GM23338 (cell line): ENCODE measurements around the gene NDUFB11. TPM values are rescaled to one million over a fixed set of nuclear protein-coding genes. Genes with fewer than 3 reads are reported as not detected.

Source experiments
- ATAC-seq: fragments of 200-7000 bp; cut with Tn5 transposase; 3 replicates; pipeline ENCODE4 v1.9.1; 2020
- DNase-seq: peaks from one replicate; pipeline ENCODE4 v3.0.0-alpha.2; 2015; ENCODE audit warnings: low spot score
- H2AFZ ChIP-seq: fragments of 200-600 bp; sonication (generic); 2 replicates; pipeline ENCODE4 v1.8.0; 2016; ENCODE audit warnings: antibody characterized with exemption, mild to moderate bottlenecking, moderate library complexity
- H3F3A ChIP-seq: fragments of 200-600 bp; sonication (generic); replicated peaks from 2 replicates; pipeline ENCODE4 v1.8.0; 2017; ENCODE audit warnings: antibody characterized with exemption, mixed run types, low read depth
- H3K27ac ChIP-seq: fragments of 200-600 bp; sonication (generic); 2 replicates; pipeline ENCODE4 v1.6.1; 2016; ENCODE audit warnings: low read depth
- H3K27me3 ChIP-seq: fragments of 200-600 bp; sonication (generic); 2 replicates; pipeline ENCODE4 v1.8.0; 2016; ENCODE audit warnings: mild to moderate bottlenecking, mixed run types, moderate library complexity; ENCODE audit not compliant: insufficient read depth
- H3K36me3 ChIP-seq: fragments of 200-600 bp; sonication (generic); 2 replicates; pipeline ENCODE4 v1.8.0; 2016; ENCODE audit warnings: mild to moderate bottlenecking; ENCODE audit not compliant: insufficient read depth
- H3K4me1 ChIP-seq: fragments of 200-600 bp; sonication (generic); 2 replicates; pipeline ENCODE4 v1.8.0; 2016; ENCODE audit warnings: mild to moderate bottlenecking, moderate library complexity; ENCODE audit not compliant: insufficient read depth
- H3K4me2 ChIP-seq: fragments of 200-600 bp; sonication (generic); 2 replicates; pipeline ENCODE4 v1.7.1; 2017; ENCODE audit warnings: mixed run types
- H3K4me3 ChIP-seq: fragments of 200-600 bp; sonication (generic); 2 replicates; pipeline ENCODE4 v1.6.1; 2016; ENCODE audit warnings: mixed run types
- H3K79me2 ChIP-seq: fragments of 200-600 bp; sonication (generic); replicated peaks from 2 replicates; pipeline ENCODE4 v1.8.0; 2017; ENCODE audit warnings: mild to moderate bottlenecking; ENCODE audit not compliant: insufficient read depth
- H3K9me2 ChIP-seq: fragments of 200-600 bp; sonication (generic); 2 replicates; pipeline ENCODE4 v1.8.0; 2017; ENCODE audit not compliant: insufficient read depth
- H4K20me1 ChIP-seq: fragments of 200-600 bp; sonication (generic); replicated peaks from 2 replicates; pipeline ENCODE4 v1.8.0; 2017; ENCODE audit warnings: mild to moderate bottlenecking; ENCODE audit not compliant: insufficient read depth
- H3K27ac Mint-ChIP-seq: 2 replicates; pipeline ENCODE4 v1.8.0; 2020; ENCODE audit warnings: inconsistent platforms, mild to moderate bottlenecking, moderate library complexity, mixed read lengths
- H3K27me3 Mint-ChIP-seq: 3 replicates; pipeline ENCODE4 v1.8.0; 2022; ENCODE audit warnings: low read depth, mild to moderate bottlenecking, moderate library complexity, mixed read lengths, inconsistent platforms; ENCODE audit not compliant: insufficient read depth, poor library complexity
- H3K36me3 Mint-ChIP-seq: 3 replicates; pipeline ENCODE4 v1.8.0; 2021; ENCODE audit warnings: low read depth, mild to moderate bottlenecking, inconsistent platforms, moderate library complexity, mixed read lengths
- H3K4me1 Mint-ChIP-seq: 3 replicates; pipeline ENCODE4 v1.8.0; 2020; ENCODE audit warnings: mild to moderate bottlenecking, inconsistent platforms, mixed read lengths
- H3K4me3 Mint-ChIP-seq: 3 replicates; pipeline ENCODE4 v1.8.0; 2021; ENCODE audit warnings: moderate library complexity, mild to moderate bottlenecking, inconsistent platforms, mixed read lengths
- H3K9me3 Mint-ChIP-seq: 3 replicates; pipeline ENCODE4 v1.8.0; 2020; ENCODE audit warnings: moderate library complexity, mild to moderate bottlenecking, inconsistent platforms, mixed read lengths
- CREB1 ChIP-seq: fragments of 250-450 bp; sonication (Bioruptor Pico); IDR thresholded peaks from 2 replicates; pipeline ENCODE4 v1.5.0; 2020; ENCODE audit warnings: low read depth, mild to moderate bottlenecking, moderate library complexity
- CTCF ChIP-seq, 2 experiments: fragments of 200-600 bp in 1 of 2; sonication (generic) in 1 of 2; conservative IDR thresholded peaks; 2 replicates each; pipeline versions ENCODE4 v1.5.1 to v1.6.1; 2016 to 2017; ENCODE audit warnings: antibody characterized with exemption in 2 of 2, low read depth in 2 of 2, mild to moderate bottlenecking in 2 of 2, moderate library complexity in 1 of 2
- ETS1 ChIP-seq: IDR thresholded peaks from 2 replicates; pipeline ENCODE4 v1.6.1; 2016; ENCODE audit warnings: antibody characterized with exemption
- EZH2 ChIP-seq: fragments of 200-600 bp; sonication (generic); IDR thresholded peaks from one replicate; pipeline ENCODE4 v1.8.0; 2017; ENCODE audit warnings: antibody characterized with exemption, mild to moderate bottlenecking, low read depth; ENCODE audit not compliant: unreplicated experiment
- EZH2phosphoT487 ChIP-seq: fragments of 200-600 bp; sonication (generic); IDR thresholded peaks from one replicate; pipeline ENCODE4 v1.8.1; 2018; ENCODE audit warnings: antibody characterized with exemption; ENCODE audit not compliant: unreplicated experiment
- JUNB ChIP-seq: IDR thresholded peaks from one replicate; pipeline ENCODE4 v1.6.1; 2016; ENCODE audit warnings: antibody characterized with exemption; ENCODE audit not compliant: unreplicated experiment
- NANOG ChIP-seq: IDR thresholded peaks from 2 replicates; pipeline ENCODE4 v1.6.1; 2016; ENCODE audit warnings: antibody characterized with exemption, borderline replicate concordance
- POLR2AphosphoS5 ChIP-seq: IDR thresholded peaks from 2 replicates; pipeline ENCODE4 v1.6.1; 2016; ENCODE audit warnings: antibody characterized with exemption, low read depth
- REST ChIP-seq: IDR thresholded peaks from one replicate; pipeline ENCODE4 v1.6.1; 2018; ENCODE audit warnings: antibody characterized with exemption; ENCODE audit not compliant: unreplicated experiment
- STAT1 ChIP-seq: IDR thresholded peaks from one replicate; pipeline ENCODE4 v1.6.1; 2016; ENCODE audit warnings: antibody characterized with exemption; ENCODE audit not compliant: unreplicated experiment
- ZNF114 ChIP-seq: fragments of 250-450 bp; sonication (Bioruptor Pico); IDR thresholded peaks from 2 replicates; pipeline ENCODE4 v1.5.0; 2020; ENCODE audit warnings: mild to moderate bottlenecking, moderate library complexity
- ZNF331 ChIP-seq: fragments of 250-450 bp; sonication (Bioruptor Pico); IDR thresholded peaks from 2 replicates; pipeline ENCODE4 v1.5.0; 2020; ENCODE audit warnings: low read depth, mild to moderate bottlenecking, moderate library complexity
- polyA plus RNA-seq: library from polyadenylated mRNA; unstranded; fragments of >200 nt; fragmentation: Nextera tagmentation; extraction: Ambion mirVana; gene quantifications from 2 replicates; pipeline ENCODE4 v1.2.1, GENCODE V29; 2016
- total RNA-seq: library from RNA; depleted of rRNA; stranded (reverse); fragments of >200 nt; shearing (Covaris generic); gene quantifications from 2 replicates; pipeline ENCODE4 v1.2.3, GENCODE V29; 2014
- TF ChIP-seq, protein P1 (sequence below): fragments of 250-450 bp; sonication (Bioruptor Pico); IDR thresholded peaks from 2 replicates; pipeline ENCODE4 v1.5.0; 2020; ENCODE audit warnings: mild to moderate bottlenecking, moderate library complexity

Gene NDUFB11
- total and polyA plus RNA-seq, 2 experiments from 2014 or later, result 103 to 238 TPM

DNA sequence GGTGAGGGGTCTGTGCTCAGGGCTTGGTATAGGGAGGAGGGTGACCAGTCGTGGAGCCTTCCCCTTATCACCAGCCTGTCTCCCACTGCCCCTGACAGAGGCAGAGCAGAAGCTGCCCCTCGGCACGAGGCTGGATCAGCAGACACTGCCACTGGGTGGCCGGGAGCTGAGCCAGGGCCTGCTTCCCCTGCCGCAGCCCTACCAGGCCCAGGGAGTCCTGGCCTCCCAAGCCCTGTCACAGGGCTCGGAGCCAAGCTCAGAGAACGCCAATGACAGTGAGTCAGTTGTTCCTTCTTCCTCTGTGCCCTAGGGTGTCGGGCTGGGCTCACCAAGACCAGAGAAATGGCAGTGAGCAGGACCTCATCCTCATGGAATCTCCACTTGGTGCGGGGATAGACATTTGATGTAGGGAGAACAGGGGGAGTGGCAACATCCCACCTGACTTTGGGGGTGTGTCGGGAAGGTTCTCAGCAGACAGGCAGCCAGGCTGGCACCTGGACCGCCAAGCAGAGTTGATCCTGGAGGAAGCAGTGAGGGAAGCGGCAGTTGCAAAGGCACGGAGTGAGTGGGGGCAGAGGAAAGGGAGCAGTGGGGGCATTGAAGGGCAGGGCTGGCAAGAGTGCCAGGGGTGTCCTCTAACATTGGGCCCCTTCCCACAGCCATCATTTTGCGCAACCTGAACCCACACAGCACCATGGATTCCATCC lies 34.9 kb upstream of the NDUFB11 start:
- H3K4me3 Mint-ChIP-seq, result no peak overlapping the region
- no peak overlapping the region for H3K4me2 ChIP-seq
- no peaks in the 10 kb centered on the region for H3K4me1 Mint-ChIP-seq
- no peaks in the 10 kb centered on the region for H3K4me1 ChIP-seq
- no peaks in the 10 kb centered on the region for H3F3A ChIP-seq
- no peaks in the 10 kb centered on the region for H4K20me1 ChIP-seq
- TF ChIP-seq JUNB (no peak), CTCF (conservative IDR thresholded peaks at IDR 0.05; ENCODE audit: low read depth in 2 of 2) (no peak), POLR2AphosphoS5 (no peak), NANOG (no peak), ZNF114 (CRISPR knock-in tag) (no peak), REST (no peak), ETS1 (no peak), STAT1 (no peak), EZH2phosphoT487 (no peak), ZNF331 (no peak), EZH2 (no peak), CREB1 (CRISPR knock-in tag) (no peak)
- TF ChIP-seq, protein P1, sequence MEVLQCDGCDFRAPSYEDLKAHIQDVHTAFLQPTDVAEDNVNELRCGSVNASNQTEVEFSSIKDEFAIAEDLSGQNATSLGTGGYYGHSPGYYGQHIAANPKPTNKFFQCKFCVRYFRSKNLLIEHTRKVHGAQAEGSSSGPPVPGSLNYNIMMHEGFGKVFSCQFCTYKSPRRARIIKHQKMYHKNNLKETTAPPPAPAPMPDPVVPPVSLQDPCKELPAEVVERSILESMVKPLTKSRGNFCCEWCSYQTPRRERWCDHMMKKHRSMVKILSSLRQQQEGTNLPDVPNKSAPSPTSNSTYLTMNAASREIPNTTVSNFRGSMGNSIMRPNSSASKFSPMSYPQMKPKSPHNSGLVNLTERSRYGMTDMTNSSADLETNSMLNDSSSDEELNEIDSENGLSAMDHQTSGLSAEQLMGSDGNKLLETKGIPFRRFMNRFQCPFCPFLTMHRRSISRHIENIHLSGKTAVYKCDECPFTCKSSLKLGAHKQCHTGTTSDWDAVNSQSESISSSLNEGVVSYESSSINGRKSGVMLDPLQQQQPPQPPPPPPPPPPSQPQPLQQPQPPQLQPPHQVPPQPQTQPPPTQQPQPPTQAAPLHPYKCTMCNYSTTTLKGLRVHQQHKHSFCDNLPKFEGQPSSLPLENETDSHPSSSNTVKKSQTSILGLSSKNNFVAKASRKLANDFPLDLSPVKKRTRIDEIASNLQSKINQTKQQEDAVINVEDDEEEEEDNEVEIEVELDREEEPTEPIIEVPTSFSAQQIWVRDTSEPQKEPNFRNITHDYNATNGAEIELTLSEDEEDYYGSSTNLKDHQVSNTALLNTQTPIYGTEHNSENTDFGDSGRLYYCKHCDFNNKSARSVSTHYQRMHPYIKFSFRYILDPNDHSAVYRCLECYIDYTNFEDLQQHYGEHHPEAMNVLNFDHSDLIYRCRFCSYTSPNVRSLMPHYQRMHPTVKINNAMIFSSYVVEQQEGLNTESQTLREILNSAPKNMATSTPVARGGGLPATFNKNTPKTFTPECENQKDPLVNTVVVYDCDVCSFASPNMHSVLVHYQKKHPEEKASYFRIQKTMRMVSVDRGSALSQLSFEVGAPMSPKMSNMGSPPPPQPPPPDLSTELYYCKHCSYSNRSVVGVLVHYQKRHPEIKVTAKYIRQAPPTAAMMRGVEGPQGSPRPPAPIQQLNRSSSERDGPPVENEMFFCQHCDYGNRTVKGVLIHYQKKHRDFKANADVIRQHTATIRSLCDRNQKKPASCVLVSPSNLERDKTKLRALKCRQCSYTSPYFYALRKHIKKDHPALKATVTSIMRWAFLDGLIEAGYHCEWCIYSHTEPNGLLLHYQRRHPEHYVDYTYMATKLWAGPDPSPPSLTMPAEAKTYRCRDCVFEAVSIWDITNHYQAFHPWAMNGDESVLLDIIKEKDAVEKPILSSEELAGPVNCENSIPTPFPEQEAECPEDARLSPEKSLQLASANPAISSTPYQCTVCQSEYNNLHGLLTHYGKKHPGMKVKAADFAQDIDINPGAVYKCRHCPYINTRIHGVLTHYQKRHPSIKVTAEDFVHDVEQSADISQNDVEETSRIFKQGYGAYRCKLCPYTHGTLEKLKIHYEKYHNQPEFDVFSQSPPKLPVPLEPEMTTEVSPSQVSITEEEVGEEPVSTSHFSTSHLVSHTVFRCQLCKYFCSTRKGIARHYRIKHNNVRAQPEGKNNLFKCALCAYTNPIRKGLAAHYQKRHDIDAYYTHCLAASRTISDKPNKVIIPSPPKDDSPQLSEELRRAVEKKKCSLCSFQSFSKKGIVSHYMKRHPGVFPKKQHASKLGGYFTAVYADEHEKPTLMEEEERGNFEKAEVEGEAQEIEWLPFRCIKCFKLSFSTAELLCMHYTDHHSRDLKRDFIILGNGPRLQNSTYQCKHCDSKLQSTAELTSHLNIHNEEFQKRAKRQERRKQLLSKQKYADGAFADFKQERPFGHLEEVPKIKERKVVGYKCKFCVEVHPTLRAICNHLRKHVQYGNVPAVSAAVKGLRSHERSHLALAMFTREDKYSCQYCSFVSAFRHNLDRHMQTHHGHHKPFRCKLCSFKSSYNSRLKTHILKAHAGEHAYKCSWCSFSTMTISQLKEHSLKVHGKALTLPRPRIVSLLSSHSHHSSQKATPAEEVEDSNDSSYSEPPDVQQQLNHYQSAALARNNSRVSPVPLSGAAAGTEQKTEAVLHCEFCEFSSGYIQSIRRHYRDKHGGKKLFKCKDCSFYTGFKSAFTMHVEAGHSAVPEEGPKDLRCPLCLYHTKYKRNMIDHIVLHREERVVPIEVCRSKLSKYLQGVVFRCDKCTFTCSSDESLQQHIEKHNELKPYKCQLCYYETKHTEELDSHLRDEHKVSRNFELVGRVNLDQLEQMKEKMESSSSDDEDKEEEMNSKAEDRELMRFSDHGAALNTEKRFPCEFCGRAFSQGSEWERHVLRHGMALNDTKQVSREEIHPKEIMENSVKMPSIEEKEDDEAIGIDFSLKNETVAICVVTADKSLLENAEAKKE (CRISPR knock-in tag), result no peak
- ATAC-seq, result no peak
- H3K9me3 Mint-ChIP-seq, result no peaks in the 10 kb centered on the region
- no peaks in the 10 kb centered on the region for H3K27me3 ChIP-seq
- no peak overlapping the region for H3K4me3 ChIP-seq
- H3K36me3 ChIP-seq, result 0 out of 2 replicates have a peak, but pooled peaks cover 3% of the 10 kb centered on the region
- no peaks in the 10 kb centered on the region for H3K79me2 ChIP-seq
- H3K9me2 ChIP-seq, result no peaks in the 10 kb centered on the region
- H3K27ac Mint-ChIP-seq, result no peak overlapping the region
- no peak overlapping the region for H3K27ac ChIP-seq
- no peak overlapping the region for H2AFZ ChIP-seq
- H3K36me3 Mint-ChIP-seq, result peaks cover 36% of the 10 kb centered on the region
- no peak for DNase-seq
- H3K27me3 Mint-ChIP-seq, result peaks cover 4% of the 10 kb centered on the region
